Astrocyte of the hippocampus (primary cell): ENCODE results near the gene FTH1.

Source experiments
- DNase-seq: peaks from one replicate; pipeline ENCODE4 v3.0.0; 2011; ENCODE audit warnings: low read depth, low spot score

FTH1 gene

DNA sequence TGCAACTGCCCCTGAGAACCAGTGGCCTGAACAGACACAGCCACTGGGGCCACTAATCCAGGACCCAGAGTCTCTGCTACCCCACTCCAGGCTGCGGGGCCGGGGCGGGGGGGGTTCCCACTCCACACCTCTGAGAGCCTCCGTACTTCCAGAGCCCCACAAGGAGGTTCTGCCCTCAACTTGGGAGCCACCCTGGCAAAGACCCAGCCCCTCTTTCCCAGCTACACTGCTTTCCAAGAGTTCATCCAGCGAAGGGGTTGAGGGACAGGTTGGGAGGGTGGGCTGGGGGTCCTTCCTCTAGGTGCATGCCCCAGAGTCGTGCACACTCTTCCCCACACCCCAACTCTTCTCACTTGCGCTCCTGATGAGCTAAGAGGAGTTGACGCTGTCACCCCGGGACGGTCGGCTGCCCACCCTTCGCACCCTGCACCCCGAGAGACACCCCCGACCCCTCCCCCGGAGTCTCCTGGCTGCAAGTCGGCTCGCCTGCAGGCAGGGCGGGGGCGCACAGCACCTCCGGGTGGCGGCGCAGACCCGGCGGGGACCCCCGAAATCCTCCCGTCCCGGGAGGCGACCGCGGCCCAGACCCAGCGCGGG lies 50.6 kb downstream of the FTH1 start:
- no peak for DNase-seq

DNA sequence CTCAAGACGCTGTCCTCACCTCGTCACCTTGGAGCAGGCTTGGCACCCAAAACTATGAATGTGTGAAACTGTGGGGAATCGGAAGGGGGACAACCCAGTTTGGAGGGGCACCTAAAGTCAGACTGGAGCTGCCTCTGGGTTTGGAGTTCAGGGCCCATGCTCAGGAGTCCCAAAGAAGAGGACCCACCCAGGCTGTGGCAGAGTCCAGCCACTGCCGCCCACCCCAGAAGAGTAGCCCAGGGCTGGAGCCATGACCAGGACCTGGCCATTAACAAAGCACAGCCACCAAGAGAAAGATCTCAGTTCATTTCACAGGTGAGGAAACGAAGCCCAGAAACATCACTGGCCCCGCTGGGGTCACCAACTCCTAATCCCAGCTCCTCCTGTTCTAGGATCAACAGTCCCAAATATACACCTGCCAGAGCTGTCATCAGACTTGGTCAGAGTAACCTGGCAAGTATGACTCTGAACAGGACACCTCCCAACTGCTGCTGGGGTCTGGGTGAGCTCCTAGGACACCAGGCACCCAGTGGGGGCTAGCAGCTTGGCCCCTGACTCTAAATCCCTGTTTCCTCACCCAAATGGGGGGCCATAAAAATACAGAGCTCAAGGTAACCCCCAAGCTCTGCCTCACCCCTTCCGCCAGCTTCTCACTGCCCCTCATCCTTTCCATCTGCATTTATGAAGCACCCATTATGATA lies 52.8 kb downstream of the FTH1 start:
- DNase-seq, result no peak
